C4-2B (cell line): ENCODE measurements around the gene THUMPD2.

ENCODE experiments used
- CTCF ChIP-seq: fragments of 450-650 bp; conservative IDR thresholded peaks from 2 replicates; pipeline ENCODE4 v1.5.1; 2017; ENCODE audit warnings: mild to moderate bottlenecking
- ZFX ChIP-seq: fragments of 450-650 bp; IDR thresholded peaks from 2 replicates; pipeline ENCODE4 v1.6.1; 2017

- TF ChIP-seq CTCF (peak; percentile 47), ZFX (no peak)
Measured at GRCh38 chr2:39730685-39731302, 48.3 kb downstream of the THUMPD2 start.
